Lung (tissue), 12 donors: ENCODE results near the gene ATRIP. TPM values are rescaled to one million over a fixed set of nuclear protein-coding genes. Genes with fewer than 3 reads are reported as not detected.

ENCODE experiments used
- ATAC-seq: fragments of 200-7000 bp; cut with Tn5 transposase; one replicate; pipeline ENCODE4 v1.9.1; 2020; ENCODE audit warnings: moderate number of reproducible peaks; ENCODE audit not compliant: insufficient read depth, low FRiP score
- DNase-seq, 3 donors: peaks; one replicate each; pipeline ENCODE4 v3.0.0-alpha.2; 2013 to 2017
- H3K27ac ChIP-seq, 2 donors: one replicate each; pipeline ENCODE4 v1.5.1; 2013; ENCODE audit warnings: mild to moderate bottlenecking in 2 of 2, moderate library complexity in 2 of 2, control low read depth in 1 of 2, inconsistent platforms in 1 of 2, low read depth in 1 of 2, low read length in 1 of 2
- H3K27me3 ChIP-seq, 3 donors: one replicate each; pipeline ENCODE4 v1.5.1; 2013; ENCODE audit warnings: low read length in 2 of 3; ENCODE audit not compliant: control insufficient read depth in 3 of 3, insufficient read depth in 3 of 3
- H3K36me3 ChIP-seq, 4 donors: one replicate each; pipeline ENCODE4 v1.5.1; 2013; ENCODE audit warnings: low read length in 4 of 4, mild to moderate bottlenecking in 1 of 4, moderate library complexity in 1 of 4; ENCODE audit not compliant: control insufficient read depth in 4 of 4, insufficient read depth in 4 of 4
- H3K4me1 ChIP-seq, 5 donors: one replicate each; pipeline ENCODE4 v1.5.1; 2013; ENCODE audit warnings: low read length in 5 of 5, mild to moderate bottlenecking in 2 of 5, moderate library complexity in 1 of 5; ENCODE audit not compliant: control insufficient read depth in 5 of 5, insufficient read depth in 5 of 5
- H3K4me3 ChIP-seq: one replicate; pipeline ENCODE4 v1.5.1; 2013; ENCODE audit warnings: mild to moderate bottlenecking, control low read depth, moderate library complexity
- H3K9ac ChIP-seq, 2 donors: one replicate each; pipeline ENCODE4 v1.5.1; 2013; ENCODE audit warnings: low read length in 2 of 2, control low read depth in 1 of 2; ENCODE audit not compliant: insufficient read depth in 1 of 2
- H3K9me3 ChIP-seq, 4 donors: one replicate each; pipeline ENCODE4 v1.5.1; 2013; ENCODE audit warnings: low read length in 3 of 4, mild to moderate bottlenecking in 1 of 4, moderate library complexity in 1 of 4; ENCODE audit not compliant: control insufficient read depth in 4 of 4, insufficient read depth in 3 of 4
- CTCF ChIP-seq: IDR thresholded peaks from 2 replicates; pipeline ENCODE4 v1.5.1; 2012; ENCODE audit warnings: mild to moderate bottlenecking; ENCODE audit errors: control extremely low read depth, extremely low read depth
- WGBS, 2 donors: extraction: QIAGEN DNeasy Blood & Tissue Kit; methylation state at CpG; one replicate each; pipeline ENCODE4 v1.1.7; 2013; 5-methylcytosine and 5-hydroxymethylcytosine counted together
- polyA plus RNA-seq, 2 donors: library from polyadenylated mRNA; stranded (reverse); fragments of 200-250 nt; gene quantifications; one replicate each; pipeline ENCODE4 v1.2.1, GENCODE V29; 2013
- total RNA-seq, 2 donors: library from RNA; depleted of rRNA in 1 of 2; stranded (reverse); fragments of >200 nt in 1 of 2; gene quantifications; one replicate each; pipeline ENCODE4 v1.2.1, GENCODE V29; 2014 to 2021
- donor health status: control.
- donor health status: control.
- donor health status: Bipolar disorder and iron deficiency.
- donor health status: healthy.
- donor health status: DM: yes; HTN: yes; CAD: no.

The ATRIP gene
- total and polyA plus RNA-seq, 4 donors = 4.8 to 7.6 (median 6.3) TPM

- H3K27me3 ChIP-seq = no peaks in the 10 kb centered on the region
- H3K4me3 ChIP-seq = peak overlapping the region; percentile 73
- peak; percentile 3 for ATAC-seq
- H3K9me3 ChIP-seq = no peaks in the 10 kb centered on the region
- TF ChIP-seq CTCF = no peak
- H3K36me3 ChIP-seq = peaks cover 0 to 13% (median 7%) of the 10 kb centered on the region in 4 donors
- DNase-seq = peak in 1 of 3 donors; percentile 22
- WGBS, 2 donors = 1 to 2% methylated on average over 21 of the region's 21 CpGs
- peak overlapping the region; percentile 89 to 99 for H3K27ac ChIP-seq
- peaks cover 0 to 15% (median 1%) of the 10 kb centered on the region in 5 donors for H3K4me1 ChIP-seq
- peak overlapping the region; percentile 64 to 73 for H3K9ac ChIP-seq
Observed at GRCh38 chr3:48440590-48440958, 6.0 kb upstream of the ATRIP start.

- 84 to 85% methylated on average over 6 of the region's 6 CpGs for WGBS, 2 donors
- no peak for TF ChIP-seq CTCF
- Histone ChIP-seq H3K27me3 (no peaks in the 10 kb centered on the region), H3K9ac (peak overlapping the region in 1 of 2 donors; percentile 34), H3K27ac (no peak overlapping the region), H3K36me3 (peaks cover 0 to 13% (median 7%) of the 10 kb centered on the region in 4 donors), H3K9me3 (no peaks in the 10 kb centered on the region), H3K4me3 (no peak overlapping the region), H3K4me1 (peaks cover 0 to 22% (median 4%) of the 10 kb centered on the region in 5 donors)
- ATAC-seq = no peak
- no peak for DNase-seq
Observed at GRCh38 chr3:48441940-48442339, 4.6 kb upstream of the ATRIP start.

DNA sequence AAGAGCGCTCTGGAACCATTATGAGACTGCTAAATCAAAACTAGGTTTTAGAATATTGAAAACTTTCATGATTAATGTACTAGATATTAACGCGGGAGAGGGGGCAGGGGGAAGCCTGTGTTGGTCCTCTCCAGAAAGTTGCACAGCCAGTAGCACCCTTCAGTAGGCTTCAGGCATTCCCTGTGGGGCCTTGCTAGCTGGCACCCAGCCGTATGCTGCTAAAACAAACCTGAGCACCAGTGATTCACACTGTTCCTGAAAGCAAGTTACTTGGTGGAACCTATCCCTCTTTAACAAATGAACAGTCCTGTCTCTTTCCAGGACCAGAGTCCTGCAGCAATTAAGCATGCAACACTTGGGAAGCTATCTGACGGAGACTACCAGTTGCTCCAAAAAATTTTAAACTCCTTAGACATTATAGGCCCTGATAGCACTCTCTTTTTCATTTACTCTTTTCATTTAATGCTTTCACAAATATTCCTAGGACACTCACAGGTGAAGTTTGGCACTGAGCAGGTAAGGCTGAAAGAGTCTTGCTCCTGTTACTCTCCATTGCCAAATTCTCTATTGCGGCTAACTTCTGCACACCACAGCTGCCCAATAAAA is 1.2 kb upstream of the ATRIP start:
- Histone ChIP-seq H3K4me1 (peaks cover 0 to 25% (median 5%) of the 10 kb centered on the region in 5 donors), H3K27ac (no peak overlapping the region), H3K36me3 (peaks cover 0 to 13% (median 7%) of the 10 kb centered on the region in 4 donors), H3K9me3 (no peaks in the 10 kb centered on the region), H3K9ac (no peak overlapping the region), H3K4me3 (no peak overlapping the region), H3K27me3 (no peaks in the 10 kb centered on the region)
- 73 to 89% methylated on average over 6 of the region's 6 CpGs for WGBS, 2 donors
- no peak for DNase-seq
- ATAC-seq = no peak
- TF ChIP-seq CTCF = no peak

DNA sequence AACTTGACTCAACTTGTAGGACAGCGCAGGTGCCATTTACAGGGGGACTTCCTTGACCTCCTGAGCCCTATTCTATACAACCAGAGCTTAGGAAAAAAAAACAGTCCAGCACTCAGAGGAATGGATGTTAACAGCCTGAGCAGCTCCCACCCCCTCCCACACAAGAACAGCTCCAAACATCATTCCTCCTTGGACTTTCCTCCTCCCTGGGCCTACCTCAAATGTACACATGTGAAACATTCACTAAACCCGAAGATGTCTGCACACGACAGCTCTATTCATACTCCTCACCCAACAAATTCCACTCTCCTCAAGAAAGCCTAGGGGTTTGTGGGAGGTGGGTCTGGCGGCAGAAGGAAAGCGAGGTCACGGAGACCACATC is 503 bp upstream of the ATRIP start:
- DNase-seq = no peak
- no peak for TF ChIP-seq CTCF
- H3K4me1 ChIP-seq = peaks cover 0 to 25% (median 5%) of the 10 kb centered on the region in 5 donors
- no peaks in the 10 kb centered on the region for H3K9me3 ChIP-seq
- H3K4me3 ChIP-seq = peak overlapping the region; percentile 80
- ATAC-seq = no peak
- 14 to 16% methylated on average over 6 of the region's 6 CpGs for WGBS, 2 donors
- peaks cover 0 to 13% (median 7%) of the 10 kb centered on the region in 4 donors for H3K36me3 ChIP-seq
- no peaks in the 10 kb centered on the region for H3K27me3 ChIP-seq
- peak overlapping the region; percentile 91 to 97 for H3K27ac ChIP-seq
- H3K9ac ChIP-seq = peak overlapping the region; percentile 56 to 75
